ENCODE measurements around the gene C1QTNF4. TPM values are rescaled to one million over a fixed set of nuclear protein-coding genes. Genes with fewer than 3 reads are reported as not detected.
"Not testable (repeated sequence)": the region's sequence is repeated elsewhere in the genome, so short reads cannot be mapped to it uniquely, and the experiment has no call there.

Gene C1QTNF4
- polyA plus RNA-seq, 1 experiment = 0.05 TPM

- ChIA-PET CTCF (interaction anchor here (0.5 to 5.7 kb wide), 13 partner anchors 12 to 183 kb away, joined by 3 to 45 read pairs (median 4); partner anchors contain the start of gene PTPMT1), POLR2A (interaction anchor here (0.5 to 0.6 kb wide), 2 partner anchors 28 to 92 kb away, joined by 3 to 5 read pairs; no protein-coding TSS in a partner anchor)
- no peak for DNase-seq (ENCODE audit: low read depth)
- Histone ChIP-seq H3K27me3 (ENCODE audit: control insufficient read depth, insufficient read depth, low read length) (no peaks in the 10 kb centered on the region), H3K4me3 (ENCODE audit: low read depth, low read length) (peak within 1 kb of the TSS; percentile 85), H3K36me3 (ENCODE audit: control insufficient read depth, insufficient read depth, low read length) (no peaks in the 10 kb centered on the region)
- TF ChIP-seq, protein P1, sequence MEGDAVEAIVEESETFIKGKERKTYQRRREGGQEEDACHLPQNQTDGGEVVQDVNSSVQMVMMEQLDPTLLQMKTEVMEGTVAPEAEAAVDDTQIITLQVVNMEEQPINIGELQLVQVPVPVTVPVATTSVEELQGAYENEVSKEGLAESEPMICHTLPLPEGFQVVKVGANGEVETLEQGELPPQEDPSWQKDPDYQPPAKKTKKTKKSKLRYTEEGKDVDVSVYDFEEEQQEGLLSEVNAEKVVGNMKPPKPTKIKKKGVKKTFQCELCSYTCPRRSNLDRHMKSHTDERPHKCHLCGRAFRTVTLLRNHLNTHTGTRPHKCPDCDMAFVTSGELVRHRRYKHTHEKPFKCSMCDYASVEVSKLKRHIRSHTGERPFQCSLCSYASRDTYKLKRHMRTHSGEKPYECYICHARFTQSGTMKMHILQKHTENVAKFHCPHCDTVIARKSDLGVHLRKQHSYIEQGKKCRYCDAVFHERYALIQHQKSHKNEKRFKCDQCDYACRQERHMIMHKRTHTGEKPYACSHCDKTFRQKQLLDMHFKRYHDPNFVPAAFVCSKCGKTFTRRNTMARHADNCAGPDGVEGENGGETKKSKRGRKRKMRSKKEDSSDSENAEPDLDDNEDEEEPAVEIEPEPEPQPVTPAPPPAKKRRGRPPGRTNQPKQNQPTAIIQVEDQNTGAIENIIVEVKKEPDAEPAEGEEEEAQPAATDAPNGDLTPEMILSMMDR (IDR thresholded peaks at IDR 0.05; ENCODE audit: insufficient read depth, low read depth, low read length) = peak; percentile 65
These were observed 41.4 kb downstream of the C1QTNF4 start, which contains the start of gene CELF1 for GRCh38 chr11:47552566-47553405. TSS of gene CELF1 (minus strand) at chr11:47553132. CDS start at chr11:47499523, 53,609 bp downstream.

- ChIA-PET CTCF (interaction anchor here (0.5 to 5.7 kb wide), 6 partner anchors 12 to 184 kb away, joined by 3 to 45 read pairs (median 7); partner anchors contain the start of gene PTPMT1), POLR2A (no interaction called here)
- peak overlapping the region; percentile 85 for H3K4me3 ChIP-seq (ENCODE audit: low read depth, low read length)
- DNase-seq (ENCODE audit: low read depth) = no peak
- H3K27me3 ChIP-seq (ENCODE audit: control insufficient read depth, insufficient read depth, low read length) = no peaks in the 10 kb centered on the region
- TF ChIP-seq, protein P1 (IDR thresholded peaks at IDR 0.05; ENCODE audit: insufficient read depth, low read depth, low read length) = no peak
- no peaks in the 10 kb centered on the region for H3K36me3 ChIP-seq (ENCODE audit: control insufficient read depth, insufficient read depth, low read length)
These were observed 42.1 kb downstream of the C1QTNF4 start for GRCh38 chr11:47552056-47552565.

GRCh38 chr11:47551086-47551485 lies 43.1 kb downstream of the C1QTNF4 start:
- no peak for DNase-seq (ENCODE audit: low read depth)
- H3K27me3 ChIP-seq (ENCODE audit: control insufficient read depth, insufficient read depth, low read length) = no peaks in the 10 kb centered on the region
- no peaks in the 10 kb centered on the region for H3K36me3 ChIP-seq (ENCODE audit: control insufficient read depth, insufficient read depth, low read length)
- H3K4me3 ChIP-seq (ENCODE audit: low read depth, low read length) = no peak overlapping the region
- POLR2A ChIA-PET = no interaction called here
- CTCF ChIA-PET = interaction anchor here (0.9 to 5.7 kb wide), 3 partner anchors 11 to 41 kb away, joined by 3 to 45 read pairs (median 12); partner anchors contain the start of gene PTPMT1
- TF ChIP-seq, protein P1 (IDR thresholded peaks at IDR 0.05; ENCODE audit: insufficient read depth, low read depth, low read length) = peak; percentile 49

DNA sequence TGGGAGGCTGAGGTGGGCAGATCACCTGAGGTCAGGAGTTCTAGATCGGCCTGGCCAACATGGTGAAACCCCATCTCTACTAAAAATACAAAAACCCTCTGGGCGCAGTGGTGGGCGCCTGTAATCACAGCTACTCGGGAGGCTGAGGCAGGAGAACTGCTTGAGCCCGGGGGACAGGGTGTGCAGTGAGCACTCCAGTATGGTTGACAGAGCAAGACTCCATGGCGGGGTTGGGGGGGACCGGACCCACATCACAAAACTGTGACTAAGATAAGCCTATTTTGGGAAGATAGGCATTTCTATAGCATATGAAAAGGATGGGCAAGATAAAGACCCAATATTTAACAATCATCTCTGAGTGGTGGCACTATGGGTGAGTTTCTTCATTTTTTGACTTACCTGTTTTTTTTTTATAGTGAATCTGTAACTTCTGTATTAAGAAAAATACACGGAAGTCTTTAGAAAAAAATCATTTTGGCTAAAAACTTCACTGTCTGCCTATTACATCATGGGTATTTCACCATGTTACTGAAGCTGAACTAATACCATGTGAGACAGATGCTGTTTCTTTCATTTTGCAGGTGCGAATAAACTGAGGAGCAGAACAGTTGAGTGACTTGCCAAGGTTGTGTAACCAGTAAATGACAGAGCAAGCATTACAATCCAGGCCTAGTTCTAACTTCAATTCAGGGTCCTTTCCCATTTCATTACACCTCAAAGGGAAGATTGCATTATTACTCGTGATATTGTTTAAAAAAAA lies 43.7 kb downstream of the C1QTNF4 start:
- no peak for DNase-seq (ENCODE audit: low read depth)
- Histone ChIP-seq H3K36me3 (ENCODE audit: control insufficient read depth, insufficient read depth, low read length) (no peaks in the 10 kb centered on the region), H3K4me3 (ENCODE audit: low read depth, low read length) (no peak overlapping the region), H3K27me3 (ENCODE audit: control insufficient read depth, insufficient read depth, low read length) (no peaks in the 10 kb centered on the region)
- CTCF ChIA-PET = interaction anchor here (0.9 to 5.7 kb wide), 2 partner anchors 10 to 41 kb away, joined by 3 to 45 read pairs; no protein-coding TSS in a partner anchor
- TF ChIP-seq, protein P1 (IDR thresholded peaks at IDR 0.05; ENCODE audit: insufficient read depth, low read depth, low read length) = no peak
- POLR2A ChIA-PET = no interaction called here

- H3K27me3 ChIP-seq (ENCODE audit: control insufficient read depth, insufficient read depth, low read length); H3K36me3 ChIP-seq (ENCODE audit: control insufficient read depth, insufficient read depth, low read length); H3K4me3 ChIP-seq (ENCODE audit: low read depth, low read length); DNase-seq (ENCODE audit: low read depth); POLR2A ChIA-PET: not testable (repeated sequence)
- CTCF ChIA-PET = interaction anchor here (1.3 kb wide), 1 partner anchor 10 kb away, joined by 6 read pairs; no protein-coding TSS in a partner anchor
These were observed 47.9 kb downstream of the C1QTNF4 start for GRCh38 chr11:47546274-47546673.

Data from BJ (cell line).